GM19351 (cell line): ENCODE results near the gene TRPM2.

Experiments
- ATAC-seq: cut with Tn5 transposase; IDR thresholded peaks from one replicate; pipeline ENCODE4 v1.9.1; 2021; ENCODE audit warnings: mild to moderate bottlenecking, moderate library complexity; ENCODE audit not compliant: unreplicated experiment

The TRPM2 gene

DNA sequence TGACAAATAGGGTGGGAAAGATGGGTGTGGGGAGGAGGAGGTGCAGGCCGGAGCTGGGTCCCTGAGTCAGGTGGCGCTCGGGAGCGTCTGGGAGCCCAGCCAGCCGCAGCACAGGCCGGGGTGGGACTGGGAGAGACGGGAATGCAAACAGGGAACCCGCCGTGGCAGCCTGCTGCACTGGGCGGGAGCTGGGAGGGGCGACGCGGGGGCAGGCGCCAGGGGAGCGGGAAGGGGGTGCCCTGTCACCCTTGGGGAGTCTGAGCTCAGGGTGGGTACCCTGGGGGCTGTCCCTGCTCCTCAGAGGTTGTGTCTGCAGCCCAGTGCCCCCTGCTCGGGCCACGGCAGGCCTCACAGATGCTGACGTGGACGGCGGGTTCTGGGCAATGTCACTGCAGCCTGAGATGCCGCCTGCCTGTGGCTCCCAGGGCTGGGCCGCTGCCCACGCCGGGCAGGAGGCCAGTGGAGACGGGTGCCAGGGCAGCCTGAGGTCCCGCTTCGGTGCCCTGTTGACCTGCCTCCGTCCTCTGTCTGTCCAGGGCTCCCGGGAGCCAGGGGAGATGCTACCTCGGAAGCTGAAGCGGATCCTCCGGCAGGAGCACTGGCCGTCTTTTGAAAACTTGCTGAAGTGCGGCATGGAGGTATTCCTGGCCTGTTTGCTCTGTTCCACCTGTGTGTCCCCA is 85.2 kb downstream of the TRPM2 start:
- no peak for ATAC-seq

DNA sequence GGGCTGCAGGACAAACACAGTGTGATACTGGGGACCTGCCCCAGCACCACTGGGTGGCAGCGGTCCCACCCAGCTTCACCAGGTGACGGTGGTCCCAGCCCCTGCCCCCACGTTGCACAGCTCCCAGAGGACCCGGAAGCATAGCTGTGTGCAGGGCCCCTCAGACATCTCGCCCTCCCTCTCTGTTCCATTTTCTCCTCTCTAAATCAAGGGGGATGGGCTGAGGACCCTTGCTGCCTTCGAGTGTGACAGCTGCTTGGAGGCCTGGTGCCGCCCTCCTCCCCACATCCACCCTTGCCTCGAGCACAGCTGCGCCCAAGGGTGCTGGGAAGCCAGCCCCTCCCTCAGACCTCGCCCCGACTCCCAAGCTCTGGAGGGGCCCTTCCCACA is 85.8 kb downstream of the TRPM2 start:
- ATAC-seq: no peak

DNA sequence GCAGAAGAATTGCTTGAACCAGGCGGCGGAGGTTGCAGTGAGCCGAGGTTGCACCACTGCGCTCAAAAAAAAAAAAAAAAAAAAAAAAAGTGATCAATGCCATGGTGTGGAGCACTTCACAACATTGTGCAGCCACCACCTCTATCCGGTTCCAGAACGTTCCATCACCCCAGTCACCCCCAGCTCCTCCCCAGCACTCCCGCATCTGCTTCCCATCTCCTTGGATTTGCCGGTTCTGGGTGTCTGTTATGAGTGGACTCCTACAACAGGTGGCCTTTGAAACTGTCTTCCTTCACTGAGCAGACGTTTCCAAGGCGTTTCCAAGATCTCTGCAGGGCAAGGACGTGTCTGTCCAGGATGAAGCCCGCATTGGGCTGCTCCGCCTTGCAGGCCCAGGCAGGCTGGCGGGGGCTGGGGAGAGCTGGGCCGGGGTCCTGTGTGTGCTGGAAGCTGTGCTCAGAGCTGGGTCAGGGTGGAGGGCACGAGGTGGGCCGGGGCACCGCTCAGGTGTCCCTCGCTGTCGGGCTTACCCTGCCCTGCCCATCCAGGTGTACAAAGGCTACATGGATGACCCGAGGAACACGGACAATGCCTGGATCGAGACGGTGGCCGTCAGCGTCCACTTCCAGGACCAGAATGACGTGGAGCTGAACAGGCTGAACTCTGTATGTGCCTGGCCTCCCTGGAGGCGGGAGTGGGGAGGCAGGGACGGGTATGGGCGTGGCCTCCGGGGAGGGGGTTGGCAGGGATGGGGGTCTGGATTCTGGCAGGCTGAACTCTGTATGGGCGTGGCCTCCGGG is 87.0 kb downstream of the TRPM2 start:
- ATAC-seq: no peak

DNA sequence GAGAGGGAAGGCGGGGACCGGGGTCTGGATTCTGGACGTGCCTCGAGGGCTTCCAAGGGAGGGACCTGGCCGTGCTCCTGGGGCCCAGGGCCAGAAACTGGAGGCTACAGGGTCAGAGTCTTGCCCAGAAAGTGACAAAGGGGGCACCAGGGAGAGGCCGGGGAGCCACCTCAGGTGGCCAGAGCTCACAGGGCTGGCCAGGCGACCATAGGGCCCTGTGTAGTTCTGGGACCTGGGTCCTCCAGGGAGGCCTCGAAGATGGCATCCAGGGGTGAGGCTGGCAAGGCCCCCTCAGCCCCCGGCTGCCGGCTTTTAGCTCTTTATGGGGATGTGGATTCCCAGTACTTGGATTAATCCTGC is 87.6 kb downstream of the TRPM2 start:
- no peak for ATAC-seq

DNA sequence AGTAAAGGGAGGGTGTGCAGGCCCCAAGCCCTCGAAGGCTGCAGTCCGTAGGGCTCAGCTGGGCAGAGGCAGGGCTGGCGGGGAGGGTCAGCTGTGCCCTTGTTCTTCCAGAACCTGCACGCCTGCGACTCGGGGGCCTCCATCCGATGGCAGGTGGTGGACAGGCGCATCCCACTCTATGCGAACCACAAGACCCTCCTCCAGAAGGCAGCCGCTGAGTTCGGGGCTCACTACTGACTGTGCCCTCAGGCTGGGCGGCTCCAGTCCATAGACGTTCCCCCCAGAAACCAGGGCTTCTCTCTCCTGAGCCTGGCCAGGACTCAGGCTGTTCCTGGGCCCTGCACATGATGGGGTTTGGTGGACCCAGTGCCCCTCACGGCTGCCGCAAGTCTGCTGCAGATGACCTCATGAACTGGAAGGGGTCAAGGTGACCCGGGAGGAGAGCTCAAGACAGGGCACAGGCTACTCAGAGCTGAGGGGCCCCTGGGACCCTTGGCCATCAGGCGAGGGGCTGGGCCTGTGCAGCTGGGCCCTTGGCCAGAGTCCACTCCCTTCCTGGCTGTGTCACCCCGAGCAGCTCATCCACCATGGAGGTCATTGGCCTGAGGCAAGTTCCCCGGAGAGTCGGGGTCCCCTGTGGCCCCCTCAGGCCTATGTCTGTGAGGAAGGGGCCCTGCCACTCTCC is 88.3 kb downstream of the TRPM2 start:
- ATAC-seq: no peak

DNA sequence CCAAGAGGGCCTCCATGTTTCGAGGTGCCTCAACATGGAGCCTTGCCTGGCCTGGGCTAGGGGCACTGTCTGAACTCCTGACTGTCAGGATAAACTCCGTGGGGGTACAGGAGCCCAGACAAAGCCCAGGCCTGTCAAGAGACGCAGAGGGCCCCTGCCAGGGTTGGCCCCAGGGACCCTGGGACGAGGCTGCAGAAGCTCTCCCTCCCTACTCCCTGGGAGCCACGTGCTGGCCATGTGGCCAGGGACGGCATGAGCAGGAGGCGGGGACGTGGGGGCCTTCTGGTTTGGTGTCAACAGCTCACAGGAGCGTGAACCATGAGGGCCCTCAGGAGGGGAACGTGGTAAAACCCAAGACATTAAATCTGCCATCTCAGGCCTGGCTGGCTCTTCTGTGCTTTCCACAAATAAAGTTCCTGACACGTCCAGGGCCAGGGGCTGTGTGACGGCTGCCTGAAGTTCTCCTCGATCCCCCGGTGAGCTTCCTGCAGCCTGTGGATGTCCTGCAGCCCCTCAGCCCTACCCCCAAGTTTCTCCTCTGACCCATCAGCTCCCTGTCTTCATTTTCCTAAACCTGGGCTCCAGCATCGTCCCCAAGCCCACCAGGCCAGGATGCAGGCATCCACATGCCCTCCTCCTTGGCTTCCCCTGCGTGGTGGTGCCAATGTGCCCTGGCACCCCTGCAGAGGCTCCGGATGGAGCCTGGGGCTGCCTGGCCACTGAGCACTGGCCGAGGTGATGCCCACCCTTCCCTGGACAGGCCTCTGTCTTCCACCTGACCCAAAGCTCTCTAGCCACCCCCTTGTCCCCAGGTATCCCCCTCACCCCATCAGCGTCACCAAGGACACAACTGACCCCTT is 89.1 kb downstream of the TRPM2 start:
- no peak for ATAC-seq

DNA sequence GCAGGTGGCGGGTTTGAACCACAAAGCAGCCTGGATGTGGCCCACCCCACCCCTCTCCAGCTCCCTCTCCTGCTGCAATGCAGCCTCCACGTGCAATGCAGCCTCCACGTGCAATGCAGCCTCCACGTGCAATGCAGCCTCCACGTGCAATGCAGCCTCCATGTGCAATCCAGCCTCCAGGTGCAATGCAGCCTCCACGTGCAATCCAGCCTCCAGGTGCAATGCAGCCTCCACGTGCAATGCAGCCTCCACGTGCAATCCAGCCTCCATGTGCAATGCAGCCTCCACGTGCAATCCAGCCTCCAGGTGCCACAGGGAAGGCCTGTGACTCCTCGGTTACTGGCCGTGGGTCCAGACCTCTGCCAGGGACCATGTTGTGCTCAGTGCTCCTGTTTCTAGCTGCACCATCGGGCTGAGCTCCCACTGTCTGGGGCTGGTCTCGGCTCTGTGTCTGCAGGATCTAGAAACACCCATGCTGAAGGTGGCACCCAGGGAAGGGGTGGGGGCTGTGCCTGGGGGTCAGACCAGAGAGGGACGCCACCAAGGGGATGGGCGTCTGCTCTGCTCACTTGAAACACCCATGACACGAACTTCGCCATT is 90.0 kb downstream of the TRPM2 start:
- ATAC-seq: no peak

DNA sequence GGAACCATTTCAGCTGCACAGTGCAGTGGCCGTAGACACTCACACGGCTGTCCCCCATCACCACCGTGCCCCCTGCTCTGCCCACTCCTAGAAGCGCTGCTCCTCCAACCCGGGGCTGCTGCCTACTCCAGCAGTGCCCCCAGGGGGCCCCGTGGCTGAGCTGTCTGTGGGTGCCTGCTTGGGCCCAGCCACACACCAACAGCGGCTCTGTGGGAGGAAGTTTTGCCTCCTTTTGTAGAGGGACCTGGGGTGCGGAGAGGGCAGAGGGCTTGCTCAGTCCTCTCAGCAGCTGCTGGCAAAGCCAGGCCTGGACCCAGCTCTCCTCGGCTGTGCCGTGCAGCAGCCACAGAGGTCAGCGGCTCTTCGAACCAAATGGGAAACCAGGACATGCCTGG is 90.5 kb downstream of the TRPM2 start:
- no peak for ATAC-seq

DNA sequence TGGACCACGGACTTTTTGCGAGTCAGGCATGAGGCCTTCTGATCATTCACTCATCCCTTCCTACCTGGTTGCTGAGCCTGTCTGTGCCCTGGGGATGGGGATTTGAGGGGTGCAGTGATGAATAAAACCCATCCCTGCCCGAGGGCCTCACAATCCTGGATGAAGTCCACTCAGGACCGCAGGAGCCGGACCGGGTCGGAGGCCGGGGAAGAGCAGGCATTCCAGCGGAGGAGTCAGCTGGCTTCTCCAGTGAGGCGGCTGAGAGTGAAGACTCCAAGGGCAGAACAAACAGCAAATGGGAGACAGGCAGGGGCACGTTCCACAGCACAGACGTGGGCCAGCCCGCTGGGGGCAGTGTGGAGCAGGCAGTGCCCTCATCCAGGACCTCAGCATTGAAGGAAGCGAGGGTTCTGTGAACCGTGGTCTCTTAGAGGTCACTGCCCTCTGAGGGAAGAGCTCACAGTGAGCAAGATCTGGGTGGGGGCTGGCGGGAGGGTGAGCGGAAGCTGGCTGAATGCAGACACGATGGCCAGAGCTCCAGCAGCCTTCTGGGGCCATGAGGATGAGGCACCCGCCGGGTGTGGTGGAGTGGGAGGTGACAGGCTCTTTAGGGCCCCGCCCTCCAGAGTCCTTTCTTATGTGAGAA is 91.0 kb downstream of the TRPM2 start:
- ATAC-seq: no peak

DNA sequence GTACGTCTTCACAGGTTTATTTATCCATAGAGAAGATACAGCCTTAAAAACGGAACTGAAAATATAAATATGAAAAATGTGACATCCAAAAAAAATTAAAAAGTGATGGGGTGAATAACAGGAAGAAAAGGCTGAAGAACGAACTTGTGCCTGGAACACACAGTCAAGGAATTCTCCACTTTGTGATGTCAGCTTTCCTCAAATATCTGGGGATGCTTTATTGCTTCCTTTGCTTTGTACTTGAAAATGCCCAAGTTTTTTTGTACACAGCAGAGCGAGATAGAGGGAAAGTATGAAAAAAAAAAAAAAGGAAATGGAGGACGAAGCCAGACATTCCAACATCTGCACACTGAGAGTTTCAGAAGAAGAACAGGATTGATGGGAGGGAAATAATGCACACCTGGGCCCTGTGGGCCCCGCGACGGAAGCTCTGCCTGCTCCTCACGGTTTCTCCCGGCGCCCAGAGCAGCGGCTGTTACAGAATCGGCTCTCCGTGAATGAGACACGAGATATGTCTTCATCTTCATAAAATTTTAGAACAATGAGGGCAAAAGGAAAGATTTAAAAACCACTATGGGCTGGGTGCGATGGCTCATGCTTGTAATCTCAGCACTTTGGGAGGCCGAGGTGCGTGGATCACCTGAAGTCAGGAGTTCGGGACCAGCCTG is 91.9 kb downstream of the TRPM2 start:
- ATAC-seq: no peak

DNA sequence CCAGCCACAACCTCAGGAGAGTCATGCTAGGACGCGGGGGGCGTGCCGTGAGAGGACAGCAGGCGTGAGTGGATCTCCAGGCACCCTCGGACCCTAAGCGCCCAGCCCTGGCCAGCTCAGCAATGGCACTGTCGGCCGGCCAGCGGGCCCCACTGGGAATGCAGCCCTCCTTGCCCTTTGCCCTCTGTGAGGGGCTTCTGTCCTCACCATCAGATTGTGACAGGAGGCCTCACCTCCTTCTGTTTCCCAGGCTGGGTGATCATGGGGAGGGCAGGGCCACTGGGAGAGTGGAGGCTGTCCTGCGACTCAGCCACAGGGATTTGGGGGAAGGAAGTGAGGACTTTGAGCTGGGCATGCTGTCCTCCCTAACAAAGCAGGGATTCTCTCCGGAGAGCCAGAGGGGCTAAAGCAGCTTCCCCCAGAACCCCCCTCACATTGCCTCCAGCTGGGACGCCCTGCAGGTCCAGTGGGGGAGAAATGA is 95.3 kb downstream of the TRPM2 start:
- no peak for ATAC-seq

DNA sequence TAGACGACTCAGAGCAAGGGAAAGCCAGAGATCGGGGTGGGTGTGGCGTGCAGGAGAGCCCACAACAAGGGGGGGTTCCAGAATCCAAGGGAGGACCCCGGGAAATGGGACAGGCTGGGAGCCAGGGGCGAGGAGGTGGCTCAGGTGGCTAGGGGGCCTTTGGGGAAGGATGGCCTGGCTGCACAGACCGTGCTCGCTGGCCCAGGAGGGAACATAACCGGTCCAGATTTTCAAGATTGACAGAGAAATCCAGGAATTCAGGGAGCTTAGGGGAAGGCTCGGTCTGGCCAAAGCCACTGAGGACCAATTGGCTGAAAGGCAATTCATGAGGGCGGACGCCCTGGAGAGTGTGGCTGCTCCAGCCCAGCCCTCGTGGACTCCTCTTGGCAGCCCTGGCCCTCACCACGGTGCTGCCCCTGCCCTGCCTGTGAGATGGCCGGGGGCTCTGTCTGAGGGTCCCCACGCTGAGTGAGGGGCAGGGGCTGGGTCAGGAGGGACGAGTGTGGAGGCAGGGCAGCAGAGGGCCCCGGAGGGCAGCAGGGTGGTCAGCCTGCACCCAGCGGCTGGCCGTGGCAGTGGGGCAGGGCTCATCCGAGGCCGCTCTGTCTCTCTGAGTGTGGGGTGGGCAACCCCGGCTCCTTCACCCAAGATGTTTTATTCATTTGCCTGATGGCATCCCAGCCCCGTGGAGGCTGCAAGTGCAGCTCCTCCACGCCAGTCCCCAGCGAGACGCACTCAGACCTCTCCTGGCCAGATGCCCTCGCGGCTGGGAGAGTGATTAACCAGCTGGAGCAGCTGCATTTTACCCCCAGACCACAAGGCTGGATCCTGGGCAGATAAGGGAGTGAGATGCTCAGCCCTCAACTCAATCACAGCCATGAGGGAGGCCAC is 96.3 kb downstream of the TRPM2 start:
- no peak for ATAC-seq

DNA sequence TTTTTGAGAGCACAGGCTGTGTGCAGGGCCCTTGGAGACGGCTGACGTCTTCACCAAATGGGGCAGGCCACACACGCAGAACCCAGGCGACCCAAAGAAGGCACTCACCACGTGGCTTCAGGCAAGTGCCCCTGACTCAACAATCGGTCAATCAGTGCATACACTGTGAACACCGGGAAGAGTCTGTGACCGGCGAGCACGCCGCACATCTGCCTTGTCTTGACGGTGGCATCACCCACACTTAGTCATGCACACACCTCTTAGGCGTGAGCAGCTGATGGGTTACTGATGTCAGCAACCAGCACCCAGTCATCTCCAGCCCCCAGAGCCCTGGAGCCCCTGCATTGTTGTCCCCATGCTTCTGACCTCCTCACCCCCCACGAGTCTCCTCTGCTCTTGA is 97.0 kb downstream of the TRPM2 start:
- ATAC-seq: no peak

DNA sequence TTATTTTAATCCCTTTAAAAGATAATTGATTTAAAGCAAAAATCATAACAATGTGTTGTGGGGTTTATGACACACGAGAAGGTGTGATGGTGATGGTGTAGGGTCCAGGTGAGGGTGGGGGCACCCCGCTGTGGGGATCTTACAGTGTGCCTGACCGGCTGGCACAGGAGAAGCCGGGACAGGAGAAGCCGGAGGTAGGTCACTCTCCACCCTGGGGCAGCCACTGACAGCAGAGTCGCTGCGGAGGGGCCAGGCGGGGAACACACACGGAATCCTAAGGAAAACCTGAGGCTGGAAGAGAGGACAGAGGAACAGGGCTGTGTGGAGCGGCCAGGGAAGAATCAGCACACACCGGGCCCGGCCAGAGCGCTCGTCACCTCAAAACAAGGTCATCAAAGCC is 97.6 kb downstream of the TRPM2 start:
- ATAC-seq: no peak

DNA sequence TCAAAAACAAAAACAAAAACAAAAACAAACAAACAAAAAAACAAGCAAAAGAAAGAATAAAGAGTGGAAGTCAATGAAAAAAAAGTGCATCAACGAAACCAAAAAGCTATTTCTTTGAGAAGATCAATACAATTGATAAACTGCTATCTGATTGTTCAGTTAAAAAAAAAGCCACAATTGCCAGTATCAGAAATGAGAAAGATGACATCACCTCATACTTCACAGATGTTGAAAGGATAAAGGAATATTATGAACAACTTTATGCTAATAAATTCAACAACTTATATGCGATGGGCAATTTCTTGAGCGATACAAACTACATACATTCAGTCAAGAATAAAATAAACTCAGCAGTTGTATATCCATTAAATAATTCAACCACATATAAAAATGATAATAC is 99.7 kb downstream of the TRPM2 start:
- ATAC-seq: no peak

DNA sequence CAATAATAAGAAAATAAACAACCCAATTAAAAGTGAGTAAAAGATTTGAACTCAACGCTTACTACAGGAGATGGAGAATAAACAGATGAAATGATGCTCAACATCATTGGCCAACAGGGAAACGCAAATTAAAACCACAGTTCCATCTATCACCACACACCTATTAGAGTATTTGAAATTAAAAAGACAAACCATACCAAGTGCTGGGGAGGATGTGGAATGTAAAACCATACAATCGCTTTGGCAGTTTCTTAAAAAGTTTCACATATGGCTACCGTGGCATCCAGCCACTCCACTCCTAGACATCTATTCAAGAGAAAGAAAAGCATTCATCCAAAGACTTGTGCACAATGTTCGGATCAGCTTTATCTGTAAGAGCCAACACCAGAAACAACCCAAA is 100.6 kb downstream of the TRPM2 start:
- ATAC-seq: no peak

DNA sequence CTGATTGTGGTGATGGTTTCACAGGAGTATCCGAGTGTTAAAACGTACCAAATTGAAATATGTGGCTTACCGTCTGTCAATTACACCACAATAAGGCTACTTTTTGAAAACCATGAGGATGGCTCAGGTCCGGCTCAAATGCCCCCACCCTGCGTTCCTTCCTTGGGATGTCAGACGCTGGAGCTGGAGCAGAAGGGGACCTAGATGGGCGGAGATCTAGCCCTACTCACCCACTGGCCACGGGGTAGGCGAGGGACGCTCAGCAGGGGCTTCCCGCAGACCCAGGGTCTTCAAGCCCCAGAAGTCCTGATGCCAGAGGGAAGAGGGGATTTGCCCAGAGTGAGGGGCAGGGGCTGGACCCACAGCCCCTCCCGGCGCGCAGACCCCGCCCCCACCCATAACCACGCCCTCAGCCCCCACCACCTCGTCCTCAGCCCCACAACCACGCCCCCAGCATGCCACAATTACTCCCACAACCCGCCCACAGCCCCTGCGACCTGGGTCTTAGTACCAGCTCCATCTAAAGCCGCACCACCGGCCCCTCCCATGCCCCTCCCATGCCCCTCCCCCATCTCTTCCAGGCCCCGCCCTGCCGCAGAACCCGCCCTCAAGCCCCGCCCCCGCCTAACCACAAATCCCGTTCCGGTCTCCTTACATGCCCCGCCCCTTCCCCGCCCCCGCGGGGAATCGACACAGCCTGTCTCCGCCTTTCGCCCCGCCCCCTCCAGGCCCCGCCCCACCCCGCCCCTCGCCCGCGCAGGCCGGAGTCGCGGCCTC is 101.5 kb downstream of the TRPM2 start, which contains the start of gene LRRC3:
LRRC3 (plus strand) TSS at position 764 of the 777 bp plus-strand sequence. CDS start 1,135 bp downstream, outside the sequence.
- no peak for ATAC-seq
